Ishikawa (cell line): Measurements from ENCODE around the gene MUC12.

Experiments used
- CEBPB ChIP-seq: IDR thresholded peaks from 2 replicates; pipeline ENCODE4 v1.6.1; 2012
- CREB1 ChIP-seq: IDR thresholded peaks from 2 replicates; pipeline ENCODE4 v1.6.1; 2012; ENCODE audit warnings: low read depth
- EGR1 ChIP-seq: IDR thresholded peaks from 2 replicates; pipeline ENCODE4 v1.6.1; 2012
- EP300 ChIP-seq: IDR thresholded peaks from 2 replicates; pipeline ENCODE4 v1.6.1; 2012; ENCODE audit warnings: borderline replicate concordance
- FOXM1 ChIP-seq: IDR thresholded peaks from 2 replicates; pipeline ENCODE4 v1.6.1; 2012; ENCODE audit warnings: low read depth, borderline replicate concordance
- MAX ChIP-seq: IDR thresholded peaks from 2 replicates; pipeline ENCODE4 v1.6.1; 2012
- NFIC ChIP-seq: IDR thresholded peaks from 2 replicates; pipeline ENCODE4 v1.6.1; 2012
- RAD21 ChIP-seq: IDR thresholded peaks from 2 replicates; pipeline ENCODE4 v1.6.1; 2012; ENCODE audit warnings: low read depth
- REST ChIP-seq: IDR thresholded peaks from 2 replicates; pipeline ENCODE4 v1.6.1; 2012; ENCODE audit warnings: low read depth, mild to moderate bottlenecking
- TAF1 ChIP-seq: IDR thresholded peaks from 2 replicates; pipeline ENCODE4 v1.6.1; 2012; ENCODE audit warnings: low read depth, mild to moderate bottlenecking
- TCF12 ChIP-seq: IDR thresholded peaks from 2 replicates; pipeline ENCODE4 v1.6.1; 2012; ENCODE audit warnings: low read depth
- TEAD4 ChIP-seq: IDR thresholded peaks from 2 replicates; pipeline ENCODE4 v1.6.1; 2012
- USF1 ChIP-seq: IDR thresholded peaks from 2 replicates; pipeline ENCODE4 v1.6.1; 2012
- YY1 ChIP-seq: IDR thresholded peaks from 2 replicates; pipeline ENCODE4 v1.6.1; 2012; ENCODE audit warnings: low read depth
- ZBTB7A ChIP-seq: IDR thresholded peaks from 2 replicates; pipeline ENCODE4 v1.6.1; 2012; ENCODE audit warnings: low read depth

Gene MUC12

GRCh38 chr7:101015626-101016025, 46.3 kb downstream of the MUC12 start:
- no peak for TF ChIP-seq REST

- TF ChIP-seq NFIC (no peak), TCF12 (no peak), USF1 (no peak), MAX (no peak), EGR1 (no peak), RAD21 (no peak), ZBTB7A (no peak), TAF1 (no peak), TEAD4 (no peak), CEBPB (no peak), EP300 (no peak), FOXM1 (no peak), YY1 (no peak), CREB1 (no peak), REST (no peak)
Measured at GRCh38 chr7:101017064-101017777, 47.9 kb downstream of the MUC12 start.

- TF ChIP-seq MAX (no peak), TCF12 (no peak), CREB1 (no peak), USF1 (no peak), FOXM1 (no peak), REST (no peak), NFIC (no peak), YY1 (no peak), RAD21 (no peak)
Measured at GRCh38 chr7:101018271-101019167, 49.2 kb downstream of the MUC12 start.

- no peak for TF ChIP-seq CEBPB
- no peak for TF ChIP-seq EP300
- no peak for TF ChIP-seq EGR1
- no peak for TF ChIP-seq TEAD4
- TF ChIP-seq TCF12, result no peak
- TF ChIP-seq FOXM1, result no peak
- no peak for TF ChIP-seq TAF1
- no peak for TF ChIP-seq NFIC
- no peak for TF ChIP-seq YY1
- no peak for TF ChIP-seq REST
- TF ChIP-seq CREB1, result no peak
- TF ChIP-seq USF1, result no peak
- TF ChIP-seq ZBTB7A, result no peak
- no peak for TF ChIP-seq MAX
- no peak for TF ChIP-seq RAD21
Measured at GRCh38 chr7:101020444-101020843, 51.1 kb downstream of the MUC12 start.
